Sciatic nerve (tissue), 2 donors: ENCODE results near the gene SIL1. TPM values are rescaled to one million over a fixed set of nuclear protein-coding genes. Genes with fewer than 3 reads are reported as not detected.
"Not testable (repeated sequence)": the region's sequence is repeated elsewhere in the genome, so short reads cannot be mapped to it uniquely, and the experiment has no call there.

Experiments
- ATAC-seq: fragments of 200-7000 bp; cut with Tn5 transposase; one replicate; pipeline ENCODE4 v1.9.1; 2020; ENCODE audit warnings: mild to moderate bottlenecking, moderate library complexity
- DNase-seq: peaks from one replicate; pipeline ENCODE4 v3.0.0-alpha.2; 2020; ENCODE audit warnings: low spot score
- intact Hi-C: fragments of 100-400 bp; cut with DNase I; formaldehyde crosslinking; loops from one replicate; pipeline ENCODE4 v1.14.2; 2022
- total RNA-seq: library from RNA; stranded (reverse); fragmentation: NEBNext Ultra II Directional; extraction: Animal tissue kit (Norgen Biotek cat#: 25700); gene quantifications from one replicate; pipeline ENCODE4 v1.2.1, GENCODE V29; 2021
- donor health status: DM: no; HTN: no; CAD: no.
- donor health status: DM: no; HTN: no; CAD: no.

The SIL1 gene
- total RNA-seq, 1 donor from 2014 or later, result 54.7 TPM

DNA sequence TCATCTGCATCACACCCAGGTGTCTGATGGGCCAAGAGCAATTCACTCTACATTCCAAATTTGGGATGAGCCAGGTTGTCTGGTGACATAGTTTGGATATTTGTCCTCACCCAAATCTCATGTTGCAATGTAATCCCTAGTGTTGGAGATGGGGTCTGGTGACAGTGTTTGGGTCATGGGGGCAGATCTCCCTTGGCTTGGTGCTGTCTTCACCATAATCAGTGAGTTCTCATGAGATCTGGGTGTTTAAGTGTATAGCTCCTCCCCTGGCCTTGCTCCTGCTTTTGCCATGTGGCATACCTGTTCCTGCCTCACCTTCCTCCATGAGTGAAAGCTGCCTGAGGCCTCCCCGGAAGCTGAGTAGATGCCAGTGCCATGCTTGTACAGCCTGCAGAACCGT, 7.4 kb upstream of the SIL1 start:
- ATAC-seq (no peak), DNase-seq (no peak)
- intact Hi-C loops, result loop anchor here (1.0 kb wide), 1 partner anchor 44 kb away; no protein-coding TSS in a partner anchor

DNA sequence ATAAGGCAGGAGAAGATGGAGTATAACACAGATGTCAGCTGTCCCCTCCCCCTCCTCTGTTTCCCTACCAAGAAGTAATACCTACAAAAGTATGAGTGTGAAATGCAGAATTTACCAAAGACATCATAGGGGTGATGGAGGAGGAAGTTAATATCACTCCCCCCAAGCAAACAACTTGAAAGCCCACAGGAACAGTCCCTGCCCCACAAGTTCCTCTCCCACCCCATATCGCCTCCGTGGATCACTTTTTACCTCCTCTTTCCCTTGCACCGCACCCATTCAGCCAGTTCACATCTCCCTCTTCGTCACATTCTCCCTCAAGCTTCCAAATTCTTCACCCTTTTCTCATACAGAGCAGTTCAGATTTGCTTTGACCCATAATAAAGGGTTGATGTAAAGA, 7.0 kb upstream of the SIL1 start:
- ATAC-seq (no peak), DNase-seq (no peak)
- intact Hi-C loops, result loop anchor here (1.0 kb wide), 1 partner anchor 44 kb away; no protein-coding TSS in a partner anchor

DNA sequence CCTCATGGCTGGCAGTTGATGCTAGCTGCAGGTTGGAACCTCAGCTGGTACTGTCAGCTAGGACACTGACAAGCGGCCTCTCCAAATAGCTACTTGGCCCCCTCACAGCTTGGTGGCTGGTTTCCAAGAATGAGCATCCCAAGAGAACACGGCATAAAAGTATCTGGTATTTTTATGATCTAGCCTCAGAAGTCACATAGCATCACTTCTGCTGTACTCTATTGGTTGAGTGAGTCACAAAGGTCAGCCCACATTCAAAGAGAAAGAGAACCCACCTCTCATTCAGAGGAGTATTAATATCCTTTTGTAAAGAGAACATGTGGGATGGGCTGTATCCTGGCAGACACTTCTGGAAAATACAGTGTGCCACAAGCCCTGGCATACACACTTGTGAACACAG, 6.0 kb upstream of the SIL1 start:
- intact Hi-C loops, result no loop called here
- ATAC-seq, result no peak

DNA sequence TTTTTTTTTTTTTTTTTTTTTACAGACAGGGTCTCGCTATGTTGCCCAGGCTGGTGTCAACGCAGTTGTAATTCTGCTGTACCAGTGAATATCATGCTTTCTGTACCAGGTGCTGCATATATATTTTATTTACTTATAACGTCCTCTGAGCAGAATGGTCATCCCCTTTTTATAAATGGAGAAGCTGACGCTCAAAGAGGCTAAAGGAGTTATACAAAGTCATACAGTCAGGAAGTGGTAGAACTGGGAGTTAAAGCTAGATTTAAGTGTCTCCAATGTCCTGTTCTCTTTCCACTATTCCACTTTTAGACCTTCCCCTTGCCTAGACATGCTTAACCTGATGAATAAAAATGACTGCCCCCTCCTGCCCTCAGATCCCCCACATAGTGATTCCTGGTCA, 1.2 kb upstream of the SIL1 start:
- ATAC-seq (no peak), DNase-seq (no peak)
- intact Hi-C loops, result no loop called here

More for the DNA sequence above, 6.0 kb upstream of the SIL1 start:
- no peak for DNase-seq

DNA sequence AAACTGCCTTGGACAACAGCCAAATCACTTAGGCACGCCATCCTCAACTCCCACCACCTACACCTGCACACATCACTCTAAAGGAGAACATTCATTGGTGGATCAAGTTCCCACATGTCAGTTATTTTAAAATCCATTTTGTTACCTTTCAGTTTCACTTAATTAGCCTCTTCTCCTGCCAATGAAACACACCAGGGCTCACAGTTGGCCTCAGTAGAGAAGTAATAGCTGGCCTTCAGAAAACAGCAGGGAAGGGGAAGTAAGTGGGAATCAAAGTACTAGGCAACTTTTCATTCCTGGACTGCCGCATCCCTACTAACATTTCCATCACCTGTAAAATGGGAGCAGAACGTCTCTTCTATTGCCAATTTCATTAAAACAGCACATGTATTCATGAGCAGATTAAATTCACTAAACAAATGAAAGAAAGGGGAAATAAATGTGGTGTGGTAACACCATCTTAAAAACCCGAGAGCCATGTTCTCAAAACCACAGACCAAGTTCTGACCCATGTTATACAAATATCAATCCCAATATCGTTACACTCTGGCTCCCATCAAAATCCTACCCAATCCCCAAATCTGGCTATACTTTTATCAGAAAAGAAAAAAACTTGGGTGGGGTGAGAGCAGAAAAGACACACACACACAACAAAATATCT, 1.7 kb downstream of the SIL1 start:
- ATAC-seq, result no peak
- DNase-seq, result no peak
- intact Hi-C loops, result no loop called here

DNA sequence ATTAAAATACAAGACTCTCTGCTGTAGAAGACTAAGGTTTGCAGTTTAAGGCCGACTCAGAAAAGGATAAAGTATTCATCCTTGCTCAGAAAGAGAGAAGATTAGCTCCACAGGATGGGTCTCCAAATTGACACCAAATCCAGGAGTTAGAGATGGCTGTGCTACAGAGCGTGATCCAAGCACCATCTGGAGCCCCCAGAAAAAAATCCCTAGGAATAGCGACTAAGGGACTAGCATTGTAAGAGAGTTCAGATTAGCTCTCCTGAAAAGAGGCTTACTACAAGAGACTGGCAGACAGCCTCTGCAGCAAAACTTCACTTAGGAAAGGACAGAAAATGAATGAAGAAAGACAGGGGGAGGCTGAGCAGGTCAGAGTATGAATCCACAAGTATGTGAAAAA, 3.7 kb downstream of the SIL1 start:
- ATAC-seq (no peak), DNase-seq (no peak)
- intact Hi-C loops, result no loop called here

DNA sequence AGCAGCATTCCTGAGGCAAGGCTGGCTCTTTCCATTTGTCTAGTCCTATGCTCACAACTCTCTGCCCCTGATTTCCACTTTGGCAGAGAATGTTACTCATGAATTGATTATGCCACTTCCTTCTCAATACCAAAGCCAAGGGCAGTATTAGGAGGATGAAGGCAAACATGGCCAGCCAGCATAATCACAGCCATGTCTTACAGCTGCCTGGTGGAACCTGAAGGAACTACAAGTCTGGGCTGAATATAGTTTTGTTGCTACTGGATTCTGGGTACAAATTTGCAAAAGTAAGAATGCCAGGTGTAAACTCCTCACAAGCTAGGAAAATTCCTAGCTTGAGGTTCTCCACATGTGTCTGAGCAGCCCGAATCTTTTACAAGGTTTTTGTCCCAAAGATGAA, 4.2 kb downstream of the SIL1 start:
- no peak for DNase-seq
- intact Hi-C loops, result no loop called here
- no peak for ATAC-seq

DNA sequence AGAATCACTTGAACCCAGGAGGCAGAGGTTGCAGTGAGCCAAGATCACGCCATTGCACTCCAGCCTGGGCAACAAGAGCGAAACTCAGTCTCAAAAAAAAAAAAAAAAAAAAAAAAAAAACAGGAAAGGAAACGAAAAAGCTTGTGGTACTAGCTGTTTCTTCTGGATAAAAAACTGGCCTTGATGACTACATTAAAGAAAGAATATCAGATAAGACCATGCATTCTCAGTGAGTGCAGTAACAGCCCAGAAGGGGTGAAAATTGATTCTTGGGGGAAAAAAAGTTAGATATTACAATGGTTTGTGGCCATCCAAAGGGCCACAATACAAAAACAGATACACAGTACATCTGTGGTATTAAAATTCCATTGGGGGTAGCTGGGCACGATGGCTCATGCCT, 5.3 kb downstream of the SIL1 start:
- ATAC-seq, intact Hi-C loops, DNase-seq: not testable (repeated sequence)

DNA sequence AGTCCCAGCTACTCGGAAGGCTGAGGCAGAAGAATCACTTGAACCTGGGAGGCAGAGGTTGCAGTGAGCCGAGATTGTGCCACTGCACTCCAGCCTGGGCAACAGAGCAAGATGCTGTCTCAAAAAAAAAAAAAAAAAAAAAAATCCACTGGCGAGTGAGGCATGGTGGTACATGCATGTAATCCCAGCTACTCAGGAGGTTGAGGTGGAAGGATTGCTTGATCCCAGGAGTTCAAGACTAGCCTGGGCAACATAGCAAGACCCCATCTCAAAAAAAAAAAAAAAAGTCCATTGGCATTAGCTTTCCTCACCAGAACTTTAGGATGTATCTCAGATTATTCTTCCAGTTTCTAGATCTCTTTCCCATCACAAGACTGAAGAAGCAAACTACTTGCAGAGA, 6.2 kb downstream of the SIL1 start:
- ATAC-seq, DNase-seq, intact Hi-C loops: not testable (repeated sequence)

DNA sequence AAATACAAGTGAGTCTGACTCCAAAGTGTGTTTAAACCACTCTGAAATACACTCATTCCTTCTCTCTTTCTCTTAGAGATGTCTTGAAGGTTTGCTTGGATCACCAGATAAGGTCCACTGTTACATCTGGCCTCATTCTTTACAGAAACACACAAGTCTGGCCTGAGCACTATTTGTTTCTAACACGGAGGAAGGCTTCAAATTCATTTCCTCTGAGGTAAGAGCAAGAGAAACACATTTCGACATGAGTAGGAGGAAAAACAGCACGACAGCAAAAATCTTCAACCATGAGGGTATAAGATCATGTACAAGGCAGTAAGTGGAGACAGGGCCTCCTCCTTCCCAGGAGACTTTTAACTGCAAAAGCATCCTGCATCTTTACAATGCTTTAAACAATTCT, 8.0 kb downstream of the SIL1 start:
- DNase-seq, result no peak

DNA sequence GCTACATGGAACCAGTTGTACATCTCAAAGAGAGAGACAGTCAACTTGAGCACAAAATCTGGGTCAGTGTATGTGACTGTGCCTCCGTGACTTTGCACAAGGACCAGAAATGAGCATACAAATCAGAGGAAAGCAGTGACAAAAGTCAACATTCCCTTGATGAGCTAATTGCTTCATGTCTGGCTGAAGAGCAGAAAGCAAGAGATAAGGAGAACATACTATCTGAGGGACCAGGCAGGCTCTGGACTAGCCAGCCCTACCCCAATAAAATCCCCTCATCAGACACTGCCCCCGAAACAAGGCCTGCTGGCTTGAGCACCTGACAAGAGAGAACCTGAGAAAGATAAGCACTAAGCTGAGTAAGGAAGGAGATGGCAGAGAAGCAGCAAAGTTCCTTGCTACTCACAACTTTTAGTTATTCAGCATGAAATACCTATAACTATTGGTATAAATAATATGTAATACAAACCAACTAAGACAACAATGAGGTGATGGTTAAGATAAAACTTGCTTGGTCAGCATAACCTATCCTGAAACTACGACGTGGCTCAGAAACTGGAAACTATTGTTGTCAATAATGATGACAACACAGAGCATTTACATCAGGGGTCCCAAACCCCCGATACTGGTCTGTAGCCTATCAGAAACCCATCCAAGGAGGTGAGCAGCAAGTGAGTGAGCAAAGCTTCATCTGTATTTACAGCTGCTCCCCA, 9.5 kb downstream of the SIL1 start:
- ATAC-seq, result no peak
- DNase-seq, result no peak
- intact Hi-C loops, result no loop called here

More for the DNA sequence above, 8.0 kb downstream of the SIL1 start:
- intact Hi-C loops, result no loop called here
- peak; percentile 74 for ATAC-seq

DNA sequence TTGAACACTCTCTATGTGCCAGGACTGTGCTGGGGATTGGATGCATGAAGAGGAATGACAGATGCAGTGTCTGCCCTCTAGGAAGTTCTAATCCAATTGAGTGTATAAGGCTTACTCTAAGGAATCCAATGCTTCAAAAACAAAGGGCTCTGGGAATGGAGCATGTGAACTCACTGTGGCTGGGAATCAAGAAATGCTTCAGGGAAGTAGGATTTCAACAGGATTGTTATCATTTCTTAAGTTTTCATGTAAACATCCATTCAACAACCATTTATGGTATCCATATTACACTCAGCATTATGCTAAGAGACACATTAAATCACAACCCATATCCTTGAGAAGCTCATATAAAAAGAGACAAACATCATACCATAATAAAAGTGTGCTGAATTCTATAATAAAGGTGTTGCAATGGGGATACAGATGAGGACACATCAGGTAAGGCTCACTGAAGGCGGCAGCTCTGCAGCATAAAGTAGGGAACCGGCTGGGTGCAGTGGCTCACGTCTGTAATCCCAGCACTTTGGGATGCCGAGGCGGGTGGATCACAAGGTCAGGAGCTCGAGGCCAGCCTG, 11.3 kb downstream of the SIL1 start:
- no peak for DNase-seq
- ATAC-seq, result no peak
- intact Hi-C loops, result no loop called here

DNA sequence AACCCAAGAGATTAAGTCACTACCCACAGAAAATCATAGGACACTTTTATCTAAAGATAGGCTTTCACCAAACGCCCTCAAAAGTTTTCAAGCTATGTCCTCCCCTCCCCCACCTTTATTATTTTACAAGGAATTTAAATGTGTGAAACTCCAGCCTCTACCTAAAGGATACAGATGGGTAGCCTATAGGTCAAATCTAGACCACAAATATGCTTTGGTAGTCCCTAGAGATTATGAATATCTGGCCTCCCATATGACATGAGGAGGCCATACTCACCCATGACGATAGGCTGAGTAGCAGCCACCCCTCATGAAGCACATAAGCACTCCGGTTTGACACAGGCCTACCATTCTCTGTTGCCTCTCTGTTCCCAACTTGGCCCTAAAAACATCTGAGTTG, 11.9 kb downstream of the SIL1 start:
- DNase-seq (no peak), ATAC-seq (no peak)
- intact Hi-C loops, result no loop called here

DNA sequence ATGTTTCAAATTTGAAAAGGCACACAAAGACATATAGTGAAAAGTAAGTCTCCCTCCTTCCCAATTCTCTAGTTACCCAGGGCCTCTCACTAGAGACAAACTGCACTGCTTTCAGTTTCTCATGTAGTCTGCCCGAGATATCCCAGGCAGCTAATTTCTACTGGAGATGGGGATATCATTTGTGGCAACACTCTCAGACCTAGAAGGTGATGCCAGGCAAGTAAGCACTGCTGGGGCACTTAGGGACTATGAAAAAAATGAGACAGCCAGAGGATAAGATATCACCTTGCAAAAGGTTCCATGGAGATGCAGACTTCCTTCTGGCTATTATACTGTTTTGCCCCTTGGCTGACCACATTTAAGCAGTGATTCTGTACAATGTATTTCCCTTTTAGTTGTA, 12.6 kb downstream of the SIL1 start:
- no peak for DNase-seq
- intact Hi-C loops, result no loop called here
- no peak for ATAC-seq

DNA sequence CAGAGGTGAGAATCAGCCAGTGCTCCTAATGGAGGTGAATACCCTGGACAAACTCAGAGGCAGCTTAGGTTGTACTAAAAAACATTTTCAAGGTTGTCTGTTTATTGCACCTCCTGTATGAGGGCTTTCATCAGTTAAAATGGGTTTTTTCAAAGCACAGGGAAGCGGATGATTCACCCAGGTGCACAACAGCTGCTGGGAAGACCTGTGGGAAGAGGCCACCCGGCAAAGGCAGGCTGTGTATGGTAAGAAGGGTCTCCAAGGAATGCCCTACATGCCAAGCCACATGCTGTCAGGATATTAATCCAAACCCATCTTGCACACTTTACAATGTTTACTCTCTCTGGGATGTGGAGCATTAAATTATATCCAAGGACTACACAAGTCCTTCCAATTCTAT, 14.7 kb downstream of the SIL1 start:
- ATAC-seq, result no peak

DNA sequence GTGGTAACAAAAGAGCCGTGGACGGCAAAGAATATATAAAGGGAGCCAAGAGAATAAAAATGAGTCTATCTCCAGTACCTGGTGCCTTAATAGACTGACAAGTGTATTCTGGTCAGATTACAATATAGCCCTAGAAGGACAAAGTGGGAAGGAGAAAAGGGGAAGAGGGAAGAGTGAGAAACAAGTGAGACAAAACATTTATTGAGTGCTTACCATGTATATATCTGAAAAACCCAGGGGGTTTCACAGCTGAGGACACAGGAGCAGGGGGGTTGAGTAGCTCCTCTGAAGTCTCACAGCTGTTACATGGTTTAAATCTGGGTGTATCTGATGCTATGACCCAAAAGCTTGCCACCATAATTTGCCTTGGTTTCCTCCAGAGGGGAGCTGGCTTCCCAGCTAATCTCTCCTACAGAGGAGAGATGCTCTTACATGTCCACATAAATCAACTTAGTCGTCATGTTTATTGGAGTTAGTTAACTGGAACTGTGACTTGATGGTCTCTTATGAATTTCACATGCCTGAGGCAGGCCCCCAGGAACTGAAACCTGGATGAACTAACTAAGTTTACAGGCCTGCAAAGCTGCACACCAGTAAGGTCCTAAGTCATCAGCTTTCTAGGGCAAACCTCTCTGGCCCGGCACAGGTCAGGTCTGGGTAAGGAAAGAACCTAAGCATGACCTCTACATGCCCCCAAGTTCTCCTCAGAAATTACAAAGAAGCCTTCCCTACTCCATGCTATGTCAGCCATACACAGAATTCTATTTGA, 15.5 kb downstream of the SIL1 start:
- ATAC-seq (no peak), DNase-seq (no peak)
- intact Hi-C loops, result no loop called here

More for the DNA sequence above, 14.7 kb downstream of the SIL1 start:
- intact Hi-C loops, result no loop called here
- no peak for DNase-seq

DNA sequence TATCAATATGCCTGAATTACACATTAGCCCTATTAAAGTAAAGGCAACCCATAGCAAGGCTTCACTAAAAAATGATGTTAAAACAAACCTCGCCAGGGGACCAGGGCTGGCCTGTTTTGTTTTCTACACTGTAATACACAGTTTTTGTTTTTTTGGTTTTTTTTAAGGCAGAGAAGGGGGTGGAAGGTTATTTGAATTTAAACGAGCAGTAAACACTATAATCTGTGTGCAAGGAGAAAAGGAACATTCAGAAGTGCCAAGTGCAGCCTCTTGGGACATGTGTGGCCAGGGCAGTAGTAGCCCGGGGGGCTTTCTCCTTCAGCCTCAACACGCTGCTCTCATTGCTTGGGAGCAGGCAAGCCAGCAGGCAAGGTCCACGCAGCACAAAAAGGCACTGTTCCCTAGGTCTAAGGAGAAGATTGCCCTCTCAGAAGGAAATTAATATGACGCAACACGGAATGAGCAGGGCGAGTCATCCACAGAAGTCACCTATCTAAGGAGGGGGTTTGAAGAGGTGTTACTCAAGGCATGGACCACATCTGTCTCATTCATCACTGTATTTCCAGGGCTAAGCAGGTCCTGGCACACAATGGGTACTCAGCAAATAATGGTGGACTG, 16.2 kb downstream of the SIL1 start:
- intact Hi-C loops, result no loop called here
- ATAC-seq (peak; percentile 80), DNase-seq (no peak)

DNA sequence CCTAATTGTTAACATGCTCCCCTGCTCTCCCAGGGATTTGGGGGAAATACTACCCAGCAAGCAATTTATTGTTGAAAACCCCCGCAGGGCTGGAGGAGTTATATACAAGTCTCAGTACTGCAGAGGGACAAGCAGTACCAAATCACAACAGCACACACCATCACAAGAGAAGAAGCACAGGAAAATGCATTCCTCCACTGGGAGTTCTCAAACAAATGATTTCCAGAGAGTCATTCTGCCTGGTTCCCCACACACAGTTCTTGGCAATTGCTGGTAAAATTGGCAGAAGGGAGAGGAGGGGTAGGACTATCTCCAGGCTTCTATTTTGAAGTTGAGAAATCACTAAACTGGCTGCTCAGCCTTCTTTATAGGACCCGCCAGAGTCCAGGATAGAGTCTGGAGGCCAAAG, 16.8 kb downstream of the SIL1 start:
- ATAC-seq (peak; percentile 66), DNase-seq (no peak)
- intact Hi-C loops, result no loop called here

DNA sequence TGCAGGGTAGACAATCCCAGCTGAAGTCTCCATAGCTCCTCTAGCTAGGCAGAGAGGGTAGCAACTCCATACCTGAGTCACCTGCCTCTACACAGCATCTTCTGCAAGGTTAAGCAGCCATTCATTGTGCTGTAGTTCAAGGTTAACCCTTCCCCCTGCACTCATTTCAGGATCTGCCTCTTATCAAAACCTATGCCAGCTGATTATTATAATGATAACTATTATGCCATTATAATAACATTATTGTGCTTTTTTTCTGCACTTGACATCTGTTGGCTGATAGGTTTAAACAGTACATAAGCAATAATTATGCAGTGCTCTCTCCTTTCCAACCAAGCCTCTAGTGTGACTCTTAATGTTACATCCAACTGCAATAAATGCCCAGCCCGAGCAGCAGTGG, 17.3 kb downstream of the SIL1 start:
- intact Hi-C loops, result no loop called here
- ATAC-seq (no peak), DNase-seq (no peak)
